ENCODE data around the gene ACOT11. TPM values are rescaled to one million over a fixed set of nuclear protein-coding genes. Genes with fewer than 3 reads are reported as not detected.

Gene ACOT11
- polyA plus RNA-seq, 1 experiment, result 2.4 TPM

GRCh38 chr1:54549181-54549924, 1.3 kb downstream of the ACOT11 start:
- no peak for TF ChIP-seq CTCF (IDR thresholded peaks at IDR 0.05; ENCODE audit: insufficient read depth, low read depth, low read length)
- Histone ChIP-seq H3K36me3 (ENCODE audit: control insufficient read depth, insufficient read depth, low read length) (no peaks in the 10 kb centered on the region), H3K27me3 (ENCODE audit: control insufficient read depth, insufficient read depth, low read length) (no peaks in the 10 kb centered on the region), H3K4me3 (ENCODE audit: low read depth, low read length) (no peak overlapping the region)
- POLR2A ChIA-PET, result no interaction called here
- CTCF ChIA-PET, result interaction anchor here (0.8 to 1.7 kb wide), 2 partner anchors 15 to 22 kb away, joined by 3 to 5 read pairs; no protein-coding TSS in a partner anchor
- no peak for DNase-seq (ENCODE audit: low read depth)

- H3K36me3 ChIP-seq (ENCODE audit: control insufficient read depth, insufficient read depth, low read length), result no peaks in the 10 kb centered on the region
- H3K4me3 ChIP-seq (ENCODE audit: low read depth, low read length), result no peak overlapping the region
- ChIA-PET CTCF (no interaction called here), POLR2A (no interaction called here)
- no peaks in the 10 kb centered on the region for H3K27me3 ChIP-seq (ENCODE audit: control insufficient read depth, insufficient read depth, low read length)
- no peak for DNase-seq (ENCODE audit: low read depth)
- TF ChIP-seq CTCF (IDR thresholded peaks at IDR 0.05; ENCODE audit: insufficient read depth, low read depth, low read length), result no peak
Observed at GRCh38 chr1:54551891-54552290, 3.9 kb downstream of the ACOT11 start.

GRCh38 chr1:54553602-54554313, 5.7 kb downstream of the ACOT11 start:
- ChIA-PET POLR2A (no interaction called here), CTCF (no interaction called here)

GRCh38 chr1:54556110-54556509, 8.1 kb downstream of the ACOT11 start:
- no peak for DNase-seq (ENCODE audit: low read depth)
- Histone ChIP-seq H3K27me3 (ENCODE audit: control insufficient read depth, insufficient read depth, low read length) (no peaks in the 10 kb centered on the region), H3K4me3 (ENCODE audit: low read depth, low read length) (no peak overlapping the region), H3K36me3 (ENCODE audit: control insufficient read depth, insufficient read depth, low read length) (no peaks in the 10 kb centered on the region)
- ChIA-PET POLR2A (no interaction called here), CTCF (no interaction called here)
- TF ChIP-seq CTCF (IDR thresholded peaks at IDR 0.05; ENCODE audit: insufficient read depth, low read depth, low read length), result no peak

More at GRCh38 chr1:54553602-54554313, 5.7 kb downstream of the ACOT11 start:
- no peaks in the 10 kb centered on the region for H3K27me3 ChIP-seq (ENCODE audit: control insufficient read depth, insufficient read depth, low read length)
- H3K36me3 ChIP-seq (ENCODE audit: control insufficient read depth, insufficient read depth, low read length), result no peaks in the 10 kb centered on the region
- H3K4me3 ChIP-seq (ENCODE audit: low read depth, low read length), result no peak overlapping the region
- no peak for DNase-seq (ENCODE audit: low read depth)
- no peak for TF ChIP-seq CTCF (IDR thresholded peaks at IDR 0.05; ENCODE audit: insufficient read depth, low read depth, low read length)

- DNase-seq (ENCODE audit: low read depth), result no peak
- CTCF ChIA-PET, result interaction anchor here (1.1 kb wide), 1 partner anchor 10 kb away, joined by 4 read pairs; the partner anchor contains the start of gene ACOT11
Observed at GRCh38 chr1:54557671-54558355, 9.8 kb downstream of the ACOT11 start.

More at GRCh38 chr1:54557671-54558355, 9.8 kb downstream of the ACOT11 start:
- Histone ChIP-seq H3K4me3 (ENCODE audit: low read depth, low read length) (no peak overlapping the region), H3K27me3 (ENCODE audit: control insufficient read depth, insufficient read depth, low read length) (no peaks in the 10 kb centered on the region), H3K36me3 (ENCODE audit: control insufficient read depth, insufficient read depth, low read length) (no peaks in the 10 kb centered on the region)
- no peak for TF ChIP-seq CTCF (IDR thresholded peaks at IDR 0.05; ENCODE audit: insufficient read depth, low read depth, low read length)
- POLR2A ChIA-PET, result no interaction called here

Measured in BJ (cell line).